Panc1 (cell line): Measurements from ENCODE around the gene APOBEC3A.

Experiments
- POLR2AphosphoS5 ChIP-seq: IDR thresholded peaks from 2 replicates; pipeline ENCODE4 v1.6.1; 2012; ENCODE audit warnings: mild to moderate bottlenecking, low read depth, low read length, moderate library complexity
- TF ChIP-seq, protein P1 (sequence below): fragments of 450-650 bp; IDR thresholded peaks from 2 replicates; pipeline ENCODE4 v1.5.1; 2017; ENCODE audit warnings: mild to moderate bottlenecking
- TF ChIP-seq, protein P2 (sequence below), 2 experiments: IDR thresholded peaks; 2 replicates each; pipeline ENCODE4 v1.6.1; 2011 to 2012; ENCODE audit warnings: low read depth in 2 of 2, control low read depth in 1 of 2, low read length in 1 of 2, mild to moderate bottlenecking in 1 of 2, moderate library complexity in 1 of 2; ENCODE audit not compliant: insufficient read depth in 1 of 2

DNA sequence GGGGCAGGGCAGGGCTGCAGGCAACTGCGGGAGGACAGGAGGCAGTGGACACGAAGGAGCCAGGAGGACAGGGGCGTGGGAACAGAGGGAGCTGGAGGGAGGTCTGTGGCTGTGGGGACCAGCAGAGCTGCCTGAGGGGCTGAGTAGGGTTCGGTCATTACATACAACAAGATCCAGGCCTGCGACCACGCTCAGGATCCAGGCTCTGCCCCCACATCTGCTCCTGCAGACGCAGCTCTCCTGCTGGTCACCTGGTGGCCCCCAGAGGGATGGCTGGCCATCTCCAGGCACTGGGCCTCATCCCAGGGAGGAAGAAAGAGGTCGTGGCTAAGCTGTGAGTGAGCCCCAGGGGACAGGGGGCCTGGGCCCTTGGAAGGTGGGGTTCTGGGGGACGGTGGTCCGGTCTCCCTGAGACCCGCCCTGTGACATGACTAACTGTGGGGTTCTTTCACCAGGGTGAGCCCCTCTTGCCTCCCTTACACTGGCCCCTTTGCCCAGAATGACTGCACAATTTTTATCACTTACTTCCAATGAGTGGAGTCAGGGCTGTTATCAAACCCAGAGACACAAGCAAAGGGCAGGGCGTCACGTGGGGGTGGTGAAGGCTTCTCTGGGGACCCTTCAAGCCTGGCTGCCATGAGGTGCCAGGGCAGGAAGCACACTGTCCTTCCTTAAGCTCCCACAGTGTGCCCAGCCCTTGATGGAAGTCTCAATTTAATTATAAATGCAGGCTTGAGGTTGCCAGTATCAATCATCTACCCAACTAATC lies 6.7 kb upstream of the APOBEC3A start:
- TF ChIP-seq, protein P1, sequence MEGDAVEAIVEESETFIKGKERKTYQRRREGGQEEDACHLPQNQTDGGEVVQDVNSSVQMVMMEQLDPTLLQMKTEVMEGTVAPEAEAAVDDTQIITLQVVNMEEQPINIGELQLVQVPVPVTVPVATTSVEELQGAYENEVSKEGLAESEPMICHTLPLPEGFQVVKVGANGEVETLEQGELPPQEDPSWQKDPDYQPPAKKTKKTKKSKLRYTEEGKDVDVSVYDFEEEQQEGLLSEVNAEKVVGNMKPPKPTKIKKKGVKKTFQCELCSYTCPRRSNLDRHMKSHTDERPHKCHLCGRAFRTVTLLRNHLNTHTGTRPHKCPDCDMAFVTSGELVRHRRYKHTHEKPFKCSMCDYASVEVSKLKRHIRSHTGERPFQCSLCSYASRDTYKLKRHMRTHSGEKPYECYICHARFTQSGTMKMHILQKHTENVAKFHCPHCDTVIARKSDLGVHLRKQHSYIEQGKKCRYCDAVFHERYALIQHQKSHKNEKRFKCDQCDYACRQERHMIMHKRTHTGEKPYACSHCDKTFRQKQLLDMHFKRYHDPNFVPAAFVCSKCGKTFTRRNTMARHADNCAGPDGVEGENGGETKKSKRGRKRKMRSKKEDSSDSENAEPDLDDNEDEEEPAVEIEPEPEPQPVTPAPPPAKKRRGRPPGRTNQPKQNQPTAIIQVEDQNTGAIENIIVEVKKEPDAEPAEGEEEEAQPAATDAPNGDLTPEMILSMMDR = no peak
- TF ChIP-seq, protein P2, sequence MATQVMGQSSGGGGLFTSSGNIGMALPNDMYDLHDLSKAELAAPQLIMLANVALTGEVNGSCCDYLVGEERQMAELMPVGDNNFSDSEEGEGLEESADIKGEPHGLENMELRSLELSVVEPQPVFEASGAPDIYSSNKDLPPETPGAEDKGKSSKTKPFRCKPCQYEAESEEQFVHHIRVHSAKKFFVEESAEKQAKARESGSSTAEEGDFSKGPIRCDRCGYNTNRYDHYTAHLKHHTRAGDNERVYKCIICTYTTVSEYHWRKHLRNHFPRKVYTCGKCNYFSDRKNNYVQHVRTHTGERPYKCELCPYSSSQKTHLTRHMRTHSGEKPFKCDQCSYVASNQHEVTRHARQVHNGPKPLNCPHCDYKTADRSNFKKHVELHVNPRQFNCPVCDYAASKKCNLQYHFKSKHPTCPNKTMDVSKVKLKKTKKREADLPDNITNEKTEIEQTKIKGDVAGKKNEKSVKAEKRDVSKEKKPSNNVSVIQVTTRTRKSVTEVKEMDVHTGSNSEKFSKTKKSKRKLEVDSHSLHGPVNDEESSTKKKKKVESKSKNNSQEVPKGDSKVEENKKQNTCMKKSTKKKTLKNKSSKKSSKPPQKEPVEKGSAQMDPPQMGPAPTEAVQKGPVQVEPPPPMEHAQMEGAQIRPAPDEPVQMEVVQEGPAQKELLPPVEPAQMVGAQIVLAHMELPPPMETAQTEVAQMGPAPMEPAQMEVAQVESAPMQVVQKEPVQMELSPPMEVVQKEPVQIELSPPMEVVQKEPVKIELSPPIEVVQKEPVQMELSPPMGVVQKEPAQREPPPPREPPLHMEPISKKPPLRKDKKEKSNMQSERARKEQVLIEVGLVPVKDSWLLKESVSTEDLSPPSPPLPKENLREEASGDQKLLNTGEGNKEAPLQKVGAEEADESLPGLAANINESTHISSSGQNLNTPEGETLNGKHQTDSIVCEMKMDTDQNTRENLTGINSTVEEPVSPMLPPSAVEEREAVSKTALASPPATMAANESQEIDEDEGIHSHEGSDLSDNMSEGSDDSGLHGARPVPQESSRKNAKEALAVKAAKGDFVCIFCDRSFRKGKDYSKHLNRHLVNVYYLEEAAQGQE (IDR thresholded peaks at IDR 0.05; ENCODE audit: insufficient read depth in 1 of 2, low read depth in 2 of 2, low read length in 1 of 2) = no peak
- no peak for TF ChIP-seq POLR2AphosphoS5
